M059J (cell line): ENCODE results near the gene RRAGC. TPM values are rescaled to one million over a fixed set of nuclear protein-coding genes. Genes with fewer than 3 reads are reported as not detected.

ENCODE experiments used
- total RNA-seq: library from RNA; depleted of rRNA; stranded (reverse); fragments of >200 nt; shearing (Covaris generic); gene quantifications from 2 replicates; pipeline ENCODE4 v1.2.3, GENCODE V29; 2014; rRNA removed

Gene RRAGC
- total RNA-seq, 1 experiment from 2014 or later: 31.7 TPM

Other genes starting within 250 kb of the RRAGC start
- 57.7 and 70.7 TPM in 2 replicates for gene MYCBP, start 13.6 kb upstream of the RRAGC start, total RNA-seq
- not detected in 2 replicates for gene GJA9, start 21.8 kb upstream of the RRAGC start, total RNA-seq
- 4.1 and 5.7 TPM in 2 replicates for gene RHBDL2, start 82.1 kb upstream of the RRAGC start, total RNA-seq
- gene AKIRIN1, start 131.5 kb upstream of the RRAGC start, total RNA-seq: 57.2 and 66.6 TPM in 2 replicates
- gene NDUFS5, start 166.6 kb upstream of the RRAGC start, total RNA-seq: 472 and 495 TPM in 2 replicates